Osteoblast (primary cell): ENCODE data around the gene KRTAP29-1. TPM values are rescaled to one million over a fixed set of nuclear protein-coding genes. Genes with fewer than 3 reads are reported as not detected.
A peak's percentile ranks its signal among the peaks of the same experiment; 100 is the strongest.

Experiments used
- DNase-seq: peaks from one replicate; pipeline ENCODE4 v3.0.0; 2011; ENCODE audit warnings: low spot score, mixed read lengths; ENCODE audit not compliant: insufficient read length; ENCODE audit errors: missing footprints
- H2AFZ ChIP-seq: 2 replicates; pipeline ENCODE4 v1.6.0; 2011; ENCODE audit warnings: mild to moderate bottlenecking, low read length
- H3K27ac ChIP-seq: 2 replicates; pipeline ENCODE4 v1.5.1; 2011; ENCODE audit warnings: mild to moderate bottlenecking, low read depth, low read length, moderate library complexity
- H3K27me3 ChIP-seq: 2 replicates; pipeline ENCODE4 v1.6.0; 2012; ENCODE audit warnings: mild to moderate bottlenecking, control low read depth, inconsistent platforms, low read length, moderate library complexity; ENCODE audit not compliant: insufficient read depth
- H3K36me3 ChIP-seq: 2 replicates; pipeline ENCODE4 v1.5.1; 2011; ENCODE audit warnings: mild to moderate bottlenecking, low read length, control low read depth, moderate library complexity; ENCODE audit not compliant: insufficient read depth
- H3K4me1 ChIP-seq: 2 replicates; pipeline ENCODE4 v1.5.1; 2011; ENCODE audit warnings: mild to moderate bottlenecking, low read length, control low read depth, moderate library complexity; ENCODE audit not compliant: insufficient read depth
- H3K4me2 ChIP-seq: 2 replicates; pipeline ENCODE4 v1.6.0; 2011; ENCODE audit warnings: mild to moderate bottlenecking, low read length; ENCODE audit not compliant: insufficient read depth
- H3K4me3 ChIP-seq: fragments of 200-600 bp; sonication (generic); 3 replicates; pipeline ENCODE4 v1.5.1; 2012; ENCODE audit warnings: mild to moderate bottlenecking, low read length, inconsistent platforms; ENCODE audit not compliant: insufficient read depth
- H3K79me2 ChIP-seq: 2 replicates; pipeline ENCODE4 v1.6.0; 2012; ENCODE audit warnings: mild to moderate bottlenecking, low read length, control low read depth, inconsistent platforms; ENCODE audit not compliant: insufficient read depth
- H3K9me3 ChIP-seq: 2 replicates; pipeline ENCODE4 v1.5.1; 2011; ENCODE audit warnings: low read depth, low read length, control low read depth
- H4K20me1 ChIP-seq: 2 replicates; pipeline ENCODE4 v1.6.0; 2012; ENCODE audit warnings: mild to moderate bottlenecking, low read length, control low read depth; ENCODE audit not compliant: insufficient read depth
- total RNA-seq: library from RNA; depleted of rRNA; stranded (reverse); fragments of >200 nt; gene quantifications from 2 replicates; pipeline ENCODE4 v1.2.3, GENCODE V29; 2012
- TF ChIP-seq, protein P1 (sequence below): IDR thresholded peaks from 2 replicates; pipeline ENCODE4 v1.5.1; 2011; ENCODE audit warnings: mild to moderate bottlenecking, low read depth, low read length, moderate library complexity; ENCODE audit errors: extremely low read depth

Gene KRTAP29-1
- total RNA-seq, 1 donor, result not detected

DNA sequence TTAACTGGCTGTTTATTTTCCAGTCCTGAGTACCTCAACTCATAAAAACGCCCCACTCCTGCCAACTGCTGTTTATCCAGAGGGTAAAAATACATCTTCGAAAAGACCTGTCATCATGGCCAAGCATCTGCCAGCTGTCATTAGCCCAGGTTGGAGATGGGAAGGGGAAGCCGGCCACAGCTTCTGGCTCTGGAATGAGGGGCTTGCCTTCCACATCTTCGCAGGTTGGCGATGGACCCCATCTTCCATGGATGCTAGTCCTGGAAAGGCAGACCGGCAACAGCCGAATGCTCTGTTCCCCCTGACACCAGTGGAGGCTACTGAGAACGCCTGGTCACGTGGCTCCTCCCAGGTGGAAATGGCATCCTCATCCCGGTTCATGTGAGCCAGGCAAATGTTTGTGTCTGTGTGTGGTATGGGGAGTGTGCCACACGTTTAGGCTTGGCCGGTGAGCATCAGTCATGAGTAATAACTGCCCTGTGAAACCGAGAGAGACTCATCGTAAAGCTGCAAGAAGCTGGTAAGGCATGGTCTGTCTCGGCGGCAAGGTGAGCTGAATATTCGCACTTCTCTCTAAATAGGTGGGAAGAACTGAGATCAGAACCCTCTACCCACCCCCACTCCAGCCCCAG lies 13.3 kb upstream of the KRTAP29-1 start:
- H3K27me3 ChIP-seq, result no peaks in the 10 kb centered on the region
- no peaks in the 10 kb centered on the region for H4K20me1 ChIP-seq
- peak overlapping the region; percentile 28 for H3K4me2 ChIP-seq
- no peak overlapping the region for H3K27ac ChIP-seq
- no peaks in the 10 kb centered on the region for H3K9me3 ChIP-seq
- H3K4me1 ChIP-seq, result peaks cover 6% of the 10 kb centered on the region
- peak overlapping the region; percentile 43 for H3K4me3 ChIP-seq
- TF ChIP-seq, protein P1, sequence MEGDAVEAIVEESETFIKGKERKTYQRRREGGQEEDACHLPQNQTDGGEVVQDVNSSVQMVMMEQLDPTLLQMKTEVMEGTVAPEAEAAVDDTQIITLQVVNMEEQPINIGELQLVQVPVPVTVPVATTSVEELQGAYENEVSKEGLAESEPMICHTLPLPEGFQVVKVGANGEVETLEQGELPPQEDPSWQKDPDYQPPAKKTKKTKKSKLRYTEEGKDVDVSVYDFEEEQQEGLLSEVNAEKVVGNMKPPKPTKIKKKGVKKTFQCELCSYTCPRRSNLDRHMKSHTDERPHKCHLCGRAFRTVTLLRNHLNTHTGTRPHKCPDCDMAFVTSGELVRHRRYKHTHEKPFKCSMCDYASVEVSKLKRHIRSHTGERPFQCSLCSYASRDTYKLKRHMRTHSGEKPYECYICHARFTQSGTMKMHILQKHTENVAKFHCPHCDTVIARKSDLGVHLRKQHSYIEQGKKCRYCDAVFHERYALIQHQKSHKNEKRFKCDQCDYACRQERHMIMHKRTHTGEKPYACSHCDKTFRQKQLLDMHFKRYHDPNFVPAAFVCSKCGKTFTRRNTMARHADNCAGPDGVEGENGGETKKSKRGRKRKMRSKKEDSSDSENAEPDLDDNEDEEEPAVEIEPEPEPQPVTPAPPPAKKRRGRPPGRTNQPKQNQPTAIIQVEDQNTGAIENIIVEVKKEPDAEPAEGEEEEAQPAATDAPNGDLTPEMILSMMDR, result no peak
- H2AFZ ChIP-seq, result peak overlapping the region; percentile 74
- no peak for DNase-seq
- H3K79me2 ChIP-seq, result no peaks in the 10 kb centered on the region
- H3K36me3 ChIP-seq, result no peaks in the 10 kb centered on the region

DNA sequence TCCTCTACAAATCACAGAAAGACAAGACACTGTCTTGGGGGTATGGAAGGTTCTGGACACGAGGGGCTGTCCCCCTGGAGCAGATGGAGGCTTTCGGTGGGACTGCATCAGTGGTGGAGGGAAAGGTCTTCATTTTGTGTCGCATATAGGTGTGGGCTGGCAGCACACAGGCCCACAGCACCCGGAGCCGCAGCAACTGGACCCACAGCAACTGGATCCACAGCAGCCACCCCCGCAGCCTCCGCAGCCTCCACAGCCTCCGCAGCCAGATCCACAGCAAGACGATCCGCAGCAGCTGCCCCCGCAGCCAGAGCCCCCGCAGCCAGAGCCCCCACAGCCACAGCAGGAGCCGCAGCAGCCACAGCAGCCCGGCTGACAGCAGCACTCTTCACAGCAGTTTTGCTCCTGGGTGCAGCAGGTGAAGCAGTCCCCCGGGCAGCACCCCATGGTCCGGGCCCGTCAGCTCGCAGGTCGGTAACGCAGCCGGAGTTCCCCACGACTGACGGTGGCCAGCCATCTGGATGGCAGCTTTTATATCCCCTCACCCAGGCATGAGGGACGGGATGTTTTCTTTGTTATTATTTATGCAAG lies 12.6 kb upstream of the KRTAP29-1 start, which contains the start of gene KRTAP17-1:
Gene KRTAP17-1 (minus strand): TSS at position 507 of the 591 bp plus-strand sequence. CDS start 60 bp downstream, at position 447.
- Histone ChIP-seq H3K4me2 (peak within 1 kb of the TSS; percentile 28), H3K4me3 (peak within 1 kb of the TSS; percentile 43), H3K27me3 (no peaks in the 10 kb centered on the region), H3K36me3 (no peaks in the 10 kb centered on the region), H3K9me3 (no peaks in the 10 kb centered on the region), H3K27ac (no peak within 1 kb of the TSS), H3K79me2 (no peaks in the 10 kb centered on the region), H3K4me1 (peaks cover 6% of the 10 kb centered on the region), H4K20me1 (no peaks in the 10 kb centered on the region), H2AFZ (peak within 1 kb of the TSS; percentile 74)
- DNase-seq, result no peak
- TF ChIP-seq, protein P1, result no peak

DNA sequence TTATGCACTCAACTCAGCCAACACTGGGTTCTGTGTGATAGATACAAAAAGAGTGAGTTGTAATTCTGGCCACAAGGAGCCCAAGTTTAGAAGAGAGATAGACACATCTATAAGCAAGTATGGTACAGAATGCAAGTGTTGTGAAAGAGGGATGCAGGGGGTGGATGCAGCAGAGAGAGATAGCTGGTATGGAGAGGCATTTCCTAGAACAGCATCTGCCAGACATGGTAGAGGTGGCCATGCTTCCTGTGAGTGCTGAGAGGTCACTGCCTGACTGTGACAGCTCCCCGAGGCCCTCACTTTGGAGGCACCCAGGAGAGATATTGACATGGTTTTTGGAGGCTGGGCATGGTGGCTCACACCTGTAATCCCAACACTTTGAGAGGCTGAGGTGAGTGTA lies 8.5 kb upstream of the KRTAP29-1 start:
- Histone ChIP-seq H3K4me2 (no peak overlapping the region), H4K20me1 (no peaks in the 10 kb centered on the region), H3K79me2 (no peaks in the 10 kb centered on the region), H3K4me3 (no peak overlapping the region), H3K4me1 (peaks cover 16% of the 10 kb centered on the region), H3K9me3 (no peaks in the 10 kb centered on the region), H3K27me3 (no peaks in the 10 kb centered on the region), H3K36me3 (no peaks in the 10 kb centered on the region), H2AFZ (no peak overlapping the region), H3K27ac (no peak overlapping the region)
- DNase-seq, result no peak
- TF ChIP-seq, protein P1, result no peak

DNA sequence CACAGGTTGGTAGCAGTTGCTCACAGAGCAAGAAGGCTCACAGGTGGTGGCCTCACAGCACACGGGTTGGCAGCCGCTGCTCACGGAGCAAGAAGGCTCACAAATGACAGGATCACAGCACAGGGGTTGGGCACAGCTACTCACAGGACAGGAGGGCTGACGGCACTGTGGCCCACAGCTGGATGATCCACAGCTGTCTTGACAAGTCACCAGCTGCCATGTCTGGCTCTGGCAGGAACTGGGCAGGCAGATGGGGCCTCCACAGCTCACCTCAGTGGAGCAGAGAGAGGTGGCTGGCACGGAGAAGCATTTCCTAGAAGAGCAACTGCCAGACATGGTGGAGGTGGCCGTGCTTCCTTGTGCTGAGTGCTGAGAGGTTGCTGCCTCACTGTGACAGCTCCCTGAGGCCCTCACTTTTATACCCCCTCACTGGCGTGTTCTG lies 6.3 kb upstream of the KRTAP29-1 start, which contains the start of gene KRTAP16-1:
Gene KRTAP16-1 (minus strand): TSS at position 392 of the 442 bp plus-strand sequence. CDS start 56 bp downstream, at position 336.
- Histone ChIP-seq H3K27me3 (no peaks in the 10 kb centered on the region), H3K79me2 (no peaks in the 10 kb centered on the region), H3K36me3 (no peaks in the 10 kb centered on the region), H3K27ac (no peak within 1 kb of the TSS), H3K4me1 (peaks cover 11% of the 10 kb centered on the region), H2AFZ (peak within 1 kb of the TSS; percentile 83), H3K4me3 (peak within 1 kb of the TSS; percentile 38), H3K4me2 (peak within 1 kb of the TSS; percentile 32), H3K9me3 (no peaks in the 10 kb centered on the region), H4K20me1 (no peaks in the 10 kb centered on the region)
- TF ChIP-seq, protein P1, result no peak
- no peak for DNase-seq
